Neural progenitor cell (in vitro differentiated cells): ENCODE measurements around the gene DNAJC5. TPM values are rescaled to one million over a fixed set of nuclear protein-coding genes. Genes with fewer than 3 reads are reported as not detected.
"Not testable (repeated sequence)": the region's sequence is repeated elsewhere in the genome, so short reads cannot be mapped to it uniquely, and the experiment has no call there.

ENCODE experiments used
- DNase-seq: peaks from one replicate; pipeline ENCODE4 v3.0.0-alpha.2; 2016; ENCODE audit warnings: low spot score
- H2AFZ ChIP-seq: fragments of 200-600 bp; sonication (generic); replicated peaks from 2 replicates; pipeline ENCODE4 v1.6.1; 2016; ENCODE audit warnings: antibody characterized with exemption
- H3F3A ChIP-seq: fragments of 200-600 bp; sonication (generic); 2 replicates; pipeline ENCODE4 v1.6.1; 2016; ENCODE audit warnings: antibody characterized with exemption, low read depth
- H3K27ac ChIP-seq: fragments of 200-600 bp; sonication (generic); 2 replicates; pipeline ENCODE4 v1.5.1; 2016; ENCODE audit warnings: mild to moderate bottlenecking
- H3K27me3 ChIP-seq: fragments of 200-600 bp; sonication (generic); 2 replicates; pipeline ENCODE4 v1.6.1; 2016; ENCODE audit warnings: mild to moderate bottlenecking, moderate library complexity
- H3K36me3 ChIP-seq: fragments of 200-600 bp; sonication (generic); 2 replicates; pipeline ENCODE4 v1.5.1; 2016
- H3K4me1 ChIP-seq: fragments of 200-600 bp; sonication (generic); 2 replicates; pipeline ENCODE4 v1.6.1; 2016; ENCODE audit warnings: mixed run types
- H3K4me2 ChIP-seq: fragments of 200-600 bp; sonication (generic); 2 replicates; pipeline ENCODE4 v1.6.1; 2016
- H3K4me3 ChIP-seq: fragments of 200-600 bp; sonication (generic); 2 replicates; pipeline ENCODE4 v1.5.1; 2016
- H3K79me2 ChIP-seq: fragments of 200-600 bp; sonication (generic); 2 replicates; pipeline ENCODE4 v1.6.1; 2016; ENCODE audit warnings: low read depth
- H3K9ac ChIP-seq: fragments of 200-600 bp; sonication (generic); 2 replicates; pipeline ENCODE4 v1.6.1; 2016
- H3K9me3 ChIP-seq: fragments of 200-600 bp; sonication (generic); 2 replicates; pipeline ENCODE4 v1.5.1; 2016; ENCODE audit warnings: low read depth
- H4K20me1 ChIP-seq: fragments of 200-600 bp; sonication (generic); 2 replicates; pipeline ENCODE4 v1.6.1; 2016; ENCODE audit warnings: low read depth
- H3K27ac Mint-ChIP-seq: 3 replicates; pipeline ENCODE4 v1.8.0; 2021; ENCODE audit warnings: mixed read lengths
- H3K27me3 Mint-ChIP-seq: 2 replicates; pipeline ENCODE4 v1.8.0; 2022; ENCODE audit warnings: low read depth, mild to moderate bottlenecking, inconsistent platforms, moderate library complexity, mixed read lengths; ENCODE audit not compliant: insufficient read depth
- H3K36me3 Mint-ChIP-seq: 3 replicates; pipeline ENCODE4 v1.8.0; 2021; ENCODE audit warnings: mixed read lengths
- H3K4me1 Mint-ChIP-seq: 3 replicates; pipeline ENCODE4 v1.8.0; 2021; ENCODE audit warnings: mixed read lengths
- H3K4me3 Mint-ChIP-seq: 3 replicates; pipeline ENCODE4 v1.8.0; 2021; ENCODE audit warnings: mild to moderate bottlenecking, moderate library complexity, mixed read lengths
- H3K9me3 Mint-ChIP-seq: 3 replicates; pipeline ENCODE4 v1.8.0; 2020; ENCODE audit warnings: mixed read lengths
- CTCF ChIP-seq: fragments of 200-600 bp; sonication (generic); IDR thresholded peaks from 2 replicates; pipeline ENCODE4 v1.5.1; 2017; ENCODE audit warnings: antibody characterized with exemption, mild to moderate bottlenecking
- EZH2 ChIP-seq: fragments of 200-600 bp; sonication (generic); IDR thresholded peaks from 2 replicates; pipeline ENCODE4 v1.6.1; 2017; ENCODE audit warnings: antibody characterized with exemption, mild to moderate bottlenecking, moderate library complexity
- EZH2phosphoT487 ChIP-seq: fragments of 200-600 bp; sonication (generic); IDR thresholded peaks from 2 replicates; pipeline ENCODE4 v1.6.1; 2017; ENCODE audit warnings: antibody characterized with exemption
- total RNA-seq: library from RNA; depleted of rRNA; stranded (reverse); fragments of >200 nt; gene quantifications from 2 replicates; pipeline ENCODE4 v1.2.3, GENCODE V29; 2015; ENCODE audit warnings: low replicate concordance

The DNAJC5 gene
- total RNA-seq, 1 donor from 2014 or later: 17.2 TPM

- peak overlapping the region; percentile 61 for H3K4me3 ChIP-seq
- H3K9ac ChIP-seq: peak overlapping the region; percentile 58
- H3K9me3 Mint-ChIP-seq: no peaks in the 10 kb centered on the region
- H3K4me1 Mint-ChIP-seq: peaks cover 15% of the 10 kb centered on the region
- H3K27ac Mint-ChIP-seq: peak overlapping the region; percentile 74
- H4K20me1 ChIP-seq: no peaks in the 10 kb centered on the region
- TF ChIP-seq EZH2phosphoT487 (no peak), EZH2 (no peak), CTCF (no peak)
- H3F3A ChIP-seq: peaks cover 16% of the 10 kb centered on the region
- DNase-seq: peak; percentile 56
- no peaks in the 10 kb centered on the region for H3K36me3 Mint-ChIP-seq
- H3K27me3 Mint-ChIP-seq: peaks cover 5% of the 10 kb centered on the region
- no peaks in the 10 kb centered on the region for H3K36me3 ChIP-seq
- peak overlapping the region; percentile 90 for H3K4me3 Mint-ChIP-seq
- peaks cover 11% of the 10 kb centered on the region for H3K27me3 ChIP-seq
- peak overlapping the region; percentile 98 for H3K4me2 ChIP-seq
- H2AFZ ChIP-seq: peak overlapping the region; percentile 34
- peaks cover 10% of the 10 kb centered on the region for H3K4me1 ChIP-seq
- no peak overlapping the region for H3K27ac ChIP-seq
- H3K9me3 ChIP-seq: no peaks in the 10 kb centered on the region
- H3K79me2 ChIP-seq: peaks cover 11% of the 10 kb centered on the region
These were observed 74.2 kb downstream of the DNAJC5 start for GRCh38 chr20:63968928-63969760.

GRCh38 chr20:63969838-63970713 is 75.2 kb downstream of the DNAJC5 start, which contains the start of gene ZNF512B:
Gene ZNF512B, minus strand, starts transcription at chr20:63969930. Its CDS starts 1,980 bp downstream, at chr20:63967950.
- H3K36me3 Mint-ChIP-seq: peaks cover 3% of the 10 kb centered on the region
- H3K4me1 ChIP-seq: peaks cover 10% of the 10 kb centered on the region
- H3F3A ChIP-seq: peaks cover 16% of the 10 kb centered on the region
- H3K4me2 ChIP-seq: peak within 1 kb of the TSS; percentile 98
- H3K27me3 Mint-ChIP-seq: peaks cover 5% of the 10 kb centered on the region
- H3K36me3 ChIP-seq: no peaks in the 10 kb centered on the region
- TF ChIP-seq EZH2phosphoT487 (no peak), EZH2 (no peak), CTCF (no peak)
- peaks cover 11% of the 10 kb centered on the region for H3K79me2 ChIP-seq
- H3K4me1 Mint-ChIP-seq: peaks cover 15% of the 10 kb centered on the region
- peak within 1 kb of the TSS; percentile 34 for H2AFZ ChIP-seq
- H3K9me3 Mint-ChIP-seq: no peaks in the 10 kb centered on the region
- peak within 1 kb of the TSS; percentile 61 for H3K4me3 ChIP-seq
- H3K9ac ChIP-seq: peak within 1 kb of the TSS; percentile 58
- peak within 1 kb of the TSS; percentile 90 for H3K4me3 Mint-ChIP-seq
- peak; percentile 79 for DNase-seq
- no peaks in the 10 kb centered on the region for H4K20me1 ChIP-seq
- H3K9me3 ChIP-seq: no peaks in the 10 kb centered on the region
- peaks cover 11% of the 10 kb centered on the region for H3K27me3 ChIP-seq
- peak within 1 kb of the TSS; percentile 74 for H3K27ac Mint-ChIP-seq
- H3K27ac ChIP-seq: no peak within 1 kb of the TSS

GRCh38 chr20:63970714-63971431 is 75.9 kb downstream of the DNAJC5 start:
- Histone ChIP-seq H3K9ac (no peak overlapping the region), H4K20me1 (no peaks in the 10 kb centered on the region), H3K79me2 (peaks cover 11% of the 10 kb centered on the region), H3K27me3 (peaks cover 11% of the 10 kb centered on the region), H2AFZ (no peak overlapping the region), H3K4me1 (peaks cover 10% of the 10 kb centered on the region), H3K27ac (no peak overlapping the region), H3K9me3 (no peaks in the 10 kb centered on the region), H3F3A (peaks cover 16% of the 10 kb centered on the region), H3K36me3 (no peaks in the 10 kb centered on the region), H3K4me2 (no peak overlapping the region), H3K4me3 (no peak overlapping the region)
- no peak for DNase-seq
- TF ChIP-seq EZH2phosphoT487: no peak
- no peak for TF ChIP-seq EZH2
- no peak for TF ChIP-seq CTCF
- Mint-ChIP-seq H3K27ac (no peak overlapping the region), H3K4me3 (peak overlapping the region; percentile 82), H3K4me1 (peaks cover 15% of the 10 kb centered on the region), H3K27me3 (peaks cover 5% of the 10 kb centered on the region), H3K36me3 (peaks cover 3% of the 10 kb centered on the region), H3K9me3 (no peaks in the 10 kb centered on the region)

GRCh38 chr20:63971960-63972311 is 77.0 kb downstream of the DNAJC5 start:
- not testable (repeated sequence) for H3K4me2 ChIP-seq, H3K4me1 ChIP-seq, H3K4me3 ChIP-seq, H3K27ac Mint-ChIP-seq, H3K36me3 ChIP-seq, DNase-seq, H3K9me3 ChIP-seq, H3K27me3 Mint-ChIP-seq, H3K9ac ChIP-seq, H3K27ac ChIP-seq, H4K20me1 ChIP-seq, H3K36me3 Mint-ChIP-seq, H3K9me3 Mint-ChIP-seq, H2AFZ ChIP-seq
- Histone ChIP-seq H3K79me2 (peaks cover 11% of the 10 kb centered on the region), H3F3A (peaks cover 16% of the 10 kb centered on the region), H3K27me3 (peaks cover 11% of the 10 kb centered on the region)
- H3K4me1 Mint-ChIP-seq: peaks cover 18% of the 10 kb centered on the region
- H3K4me3 Mint-ChIP-seq: peak overlapping the region; percentile 52
